ENCODE measurements around the gene RAB1A.
"Not testable (repeated sequence)": the region's sequence is repeated elsewhere in the genome, so short reads cannot be mapped to it uniquely, and the experiment has no call there.

The RAB1A gene

DNA sequence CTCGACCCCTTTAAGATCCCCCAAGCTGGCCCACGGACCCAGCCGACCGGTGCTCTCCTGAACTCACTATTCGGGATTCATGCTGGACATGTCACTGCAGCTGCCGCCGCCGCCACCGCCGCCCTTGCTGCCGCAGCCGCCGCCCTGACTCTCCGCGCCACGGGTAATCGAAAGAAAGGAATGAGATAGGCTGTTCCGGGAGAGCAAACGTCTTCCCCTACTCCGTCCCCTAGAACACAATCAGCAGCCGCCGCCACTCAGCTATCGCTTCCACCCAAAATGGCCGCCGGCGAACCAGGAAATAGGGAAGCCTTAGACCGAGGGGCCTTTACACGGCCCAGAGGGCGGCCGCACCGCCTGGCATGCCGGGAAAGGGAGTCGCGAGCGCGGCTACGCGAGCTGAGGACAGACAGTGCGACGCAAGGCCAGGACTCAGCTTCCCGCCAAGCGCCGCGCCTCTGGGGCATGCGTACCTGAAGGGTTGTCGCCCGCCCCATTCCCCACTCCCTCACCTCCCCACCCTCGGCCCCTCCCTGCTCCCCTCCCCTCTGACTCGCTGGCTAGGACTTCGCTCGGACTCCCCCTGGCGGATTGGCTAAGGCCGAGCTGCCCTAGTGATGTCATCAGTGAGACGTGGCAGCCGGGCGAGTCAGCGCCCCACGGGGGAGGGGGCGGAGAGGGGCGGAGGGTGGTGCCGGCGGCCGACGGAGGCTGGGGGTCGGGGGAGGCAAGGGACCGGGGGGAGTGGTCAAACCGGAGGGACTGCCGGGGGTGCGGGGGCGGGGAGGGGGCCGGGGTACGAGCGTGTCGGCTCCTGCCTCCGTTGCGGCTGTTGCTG, at the start of gene RAB1A:
RAB1A (minus strand) TSS at position 281 of the 838 bp plus-strand sequence; CDS start at position 90, 191 bp downstream.
- DNase-seq (ENCODE audit: low read depth, low spot score), result peak; percentile 94

DNA sequence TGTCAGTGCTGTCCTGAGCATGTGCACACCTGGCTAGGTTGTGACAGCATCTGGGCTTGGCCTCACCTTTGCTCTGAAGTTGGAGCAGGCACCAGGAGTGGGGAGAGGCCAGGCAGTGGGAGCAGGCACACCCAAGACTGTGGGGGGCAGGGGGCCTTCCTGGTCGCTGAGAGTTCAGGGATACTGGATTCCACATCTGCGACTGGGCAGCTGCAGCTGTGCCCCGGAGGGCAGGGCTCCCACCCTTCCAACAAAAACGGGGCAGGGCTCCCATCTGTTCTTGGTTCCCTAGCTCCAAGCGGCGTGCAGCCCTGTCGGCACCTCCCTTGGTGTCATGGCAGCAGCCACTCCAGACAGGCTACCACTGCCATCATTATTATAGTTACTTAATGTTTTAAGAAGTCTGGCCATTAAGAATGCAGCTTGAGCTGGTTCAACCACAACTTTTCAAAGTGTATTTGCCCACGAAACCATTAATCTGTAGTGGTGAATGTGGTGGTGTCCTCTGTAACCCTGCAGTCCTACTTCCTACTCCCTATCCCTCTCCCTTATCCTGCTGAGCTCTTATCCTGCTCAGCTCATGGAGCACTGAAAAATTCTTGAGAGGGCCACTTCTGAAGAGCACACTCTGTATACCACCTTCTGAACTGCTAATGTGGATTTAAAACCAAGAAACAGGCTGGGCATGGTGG, 48.0 kb upstream of the RAB1A start:
- DNase-seq (ENCODE audit: low read depth, low spot score), result no peak

DNA sequence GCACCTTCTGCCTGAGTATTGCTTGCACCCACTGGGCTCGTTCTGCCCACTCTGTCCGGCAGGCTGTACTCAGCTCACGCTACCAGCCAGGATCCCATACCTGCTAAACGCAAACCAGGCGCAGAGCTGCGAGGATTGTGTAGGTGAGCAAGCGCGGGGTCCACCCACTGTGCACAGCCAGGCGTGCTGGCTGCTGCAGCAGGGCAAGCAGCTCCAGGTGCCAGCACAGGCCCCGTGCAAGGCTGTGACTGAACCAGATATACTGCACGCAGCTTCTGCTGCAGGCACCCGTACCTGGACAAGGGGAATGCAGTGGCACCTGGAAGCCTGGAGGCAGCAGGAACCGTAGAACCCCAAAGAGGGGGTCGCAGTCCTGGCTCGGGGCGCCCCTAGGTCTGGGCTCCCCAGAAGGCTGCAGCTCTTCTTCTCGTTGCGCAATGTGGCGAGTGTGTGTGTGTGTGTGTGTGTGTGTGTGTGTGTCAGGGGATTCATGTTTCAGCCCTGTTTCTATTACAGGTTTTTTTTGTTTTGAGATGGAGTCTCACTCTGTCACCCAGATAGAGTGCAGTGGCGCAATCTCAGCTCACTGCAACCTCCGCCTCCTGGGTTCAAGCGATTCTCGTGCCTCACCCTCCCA, 46.1 kb upstream of the RAB1A start:
- DNase-seq (ENCODE audit: low read depth, low spot score), result no peak

DNA sequence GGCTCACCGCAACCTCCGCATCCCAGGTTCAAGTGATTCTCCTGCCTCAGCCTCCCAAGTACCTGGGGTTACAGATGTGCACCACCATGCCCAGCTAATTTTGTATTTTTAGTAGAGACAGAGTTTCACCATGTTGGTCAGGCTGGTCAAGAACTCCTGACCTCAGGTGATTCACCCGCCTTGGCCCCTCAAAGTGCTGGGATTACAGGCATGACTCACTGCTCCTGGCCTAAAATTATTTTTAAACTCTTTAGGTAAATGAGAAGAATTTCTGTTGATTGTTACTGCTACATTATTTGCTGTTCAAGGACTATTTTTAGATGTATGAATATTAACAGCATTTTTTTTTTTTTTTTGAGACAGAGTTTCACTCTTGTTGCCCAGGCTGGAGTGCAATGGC, 44.1 kb upstream of the RAB1A start:
- DNase-seq (ENCODE audit: low read depth, low spot score), result not testable (repeated sequence)

DNA sequence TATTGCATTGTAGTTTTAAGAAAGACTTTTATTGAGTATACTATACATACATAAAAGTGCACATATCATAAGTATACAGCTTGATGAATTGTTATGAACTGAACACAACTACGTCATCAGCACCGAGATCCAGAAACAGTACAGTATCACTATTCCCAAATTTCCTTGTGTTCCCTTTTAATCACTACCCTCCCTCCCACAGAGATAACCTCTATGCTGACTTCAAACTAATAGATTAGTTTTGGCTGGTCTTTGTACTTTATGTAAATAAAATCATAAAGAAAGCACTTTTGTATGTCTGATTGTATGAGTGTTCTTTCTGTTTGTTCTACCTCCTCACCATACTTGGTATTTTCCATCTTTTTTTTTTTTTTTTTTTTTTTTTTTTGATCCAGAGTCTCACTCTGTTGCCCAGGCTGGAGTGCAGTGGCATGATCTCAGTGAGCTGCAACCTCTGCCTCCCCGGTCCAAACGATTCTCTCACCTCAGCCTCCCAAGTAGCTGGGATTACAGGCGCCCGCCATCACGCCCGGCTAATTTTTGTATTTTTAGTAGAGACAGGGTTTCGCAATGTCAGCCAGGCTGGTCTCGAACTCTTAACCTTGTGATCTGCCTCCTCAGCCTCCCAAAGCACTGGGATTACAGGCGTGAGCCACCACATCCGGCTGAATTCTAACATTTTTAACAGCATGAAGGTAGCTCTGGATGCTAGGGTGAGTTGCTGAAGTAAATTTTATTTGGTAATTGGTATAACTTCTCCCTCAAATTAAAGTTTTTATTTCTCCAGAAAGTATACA, 43.3 kb upstream of the RAB1A start:
- no peak for DNase-seq (ENCODE audit: low read depth, low spot score)

DNA sequence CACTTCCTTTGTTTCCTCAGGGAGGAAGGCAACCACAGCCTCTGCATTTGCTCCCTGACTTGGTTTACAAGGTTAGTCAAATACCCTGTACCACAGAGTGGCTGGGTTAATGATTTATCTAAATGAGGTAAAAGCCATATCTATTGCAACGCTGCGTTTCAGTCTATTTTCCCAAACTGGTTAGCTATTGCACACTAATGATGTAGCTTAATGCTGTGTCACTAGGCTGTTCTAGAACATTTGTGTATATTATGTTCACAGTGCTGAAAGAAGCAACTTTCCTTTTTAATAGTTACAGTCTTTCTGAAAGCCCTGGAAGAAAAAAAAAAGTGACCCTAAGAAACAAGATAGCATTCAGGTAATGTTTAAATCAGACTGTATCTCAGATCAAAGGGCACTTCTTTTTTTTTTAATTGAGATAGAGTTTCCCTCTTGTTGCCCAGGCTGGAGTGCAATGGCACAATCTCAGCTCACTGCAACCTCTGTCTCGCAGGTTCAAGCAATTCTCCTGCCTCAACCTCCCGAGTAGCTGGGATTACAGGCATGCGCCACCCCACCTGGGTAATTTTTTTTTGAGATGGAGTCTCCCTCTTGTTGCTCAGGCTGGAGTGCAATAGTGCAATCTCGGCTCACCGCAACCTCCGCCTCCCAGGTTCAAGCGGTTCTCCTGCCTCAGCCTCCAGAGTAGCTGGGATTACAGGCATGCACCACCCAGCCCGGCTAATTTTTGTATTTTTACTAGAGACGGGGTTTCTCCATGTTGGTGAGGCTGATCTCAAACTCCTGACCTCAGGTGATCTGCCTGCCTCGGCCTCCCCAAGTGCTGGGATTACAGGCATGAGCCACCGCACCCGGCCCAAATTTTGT, 40.9 kb upstream of the RAB1A start:
- DNase-seq (ENCODE audit: low read depth, low spot score), result not testable (repeated sequence)

DNA sequence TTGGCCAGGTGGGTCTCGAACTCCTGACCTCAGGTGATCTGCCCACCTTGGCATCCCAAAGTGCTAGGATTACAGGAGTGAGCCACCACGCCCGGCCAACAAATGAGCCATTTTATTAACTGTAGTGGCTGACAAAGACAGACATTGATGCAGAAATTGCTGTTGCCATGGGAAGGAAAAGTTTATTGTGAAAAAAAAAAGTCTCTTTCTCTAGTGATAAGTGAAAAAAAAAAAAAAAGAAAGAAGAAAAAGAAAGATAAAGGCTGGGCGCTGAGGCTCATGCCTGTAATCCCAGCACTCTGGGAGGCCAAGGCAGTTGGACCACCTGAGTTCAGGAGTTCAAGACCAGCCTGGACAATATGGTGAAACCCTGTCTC, 39.8 kb upstream of the RAB1A start:
- DNase-seq (ENCODE audit: low read depth, low spot score), result no peak

DNA sequence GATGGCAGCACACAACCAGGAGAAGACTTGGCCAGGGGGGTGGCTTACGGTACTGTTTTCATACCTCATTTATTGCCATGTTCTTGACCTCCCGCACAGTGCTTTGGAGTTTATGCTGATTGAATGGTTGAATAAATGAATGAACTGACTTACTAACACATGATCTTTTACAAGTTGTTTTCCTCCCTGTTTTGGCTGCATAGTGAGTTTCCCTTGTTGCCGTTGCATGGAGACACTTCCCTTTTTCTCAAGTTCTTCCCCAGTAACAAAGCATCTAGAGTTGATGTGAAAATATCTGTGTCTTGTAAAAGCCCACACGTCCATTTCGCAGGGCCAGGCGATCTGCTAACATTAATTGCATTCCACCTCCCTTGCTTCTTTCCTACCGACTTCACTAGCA, 35.7 kb upstream of the RAB1A start:
- DNase-seq (ENCODE audit: low read depth, low spot score), result no peak

DNA sequence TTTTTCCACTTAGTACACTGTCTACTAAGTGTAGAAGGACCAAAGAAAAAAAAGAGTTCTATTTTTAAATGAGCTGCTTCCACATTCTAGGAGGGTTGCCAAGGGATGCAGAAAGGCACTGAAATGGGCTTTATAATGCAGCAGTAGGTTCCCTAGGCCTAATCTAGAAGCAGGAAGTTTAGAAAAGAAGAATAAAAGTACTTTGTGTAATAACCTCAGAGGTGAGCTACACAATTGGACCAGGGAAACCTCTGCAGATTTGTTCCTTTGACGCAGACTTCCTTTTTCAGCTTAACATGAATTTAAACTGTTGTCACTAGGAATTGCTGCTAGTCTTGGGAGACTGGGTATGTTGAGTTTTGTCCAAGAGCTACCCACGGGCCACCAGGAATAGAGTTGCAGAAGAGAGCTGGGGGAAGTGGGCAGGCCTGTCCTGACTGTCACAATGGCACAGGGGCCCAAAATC, 34.6 kb upstream of the RAB1A start:
- no peak for DNase-seq (ENCODE audit: low read depth, low spot score)

DNA sequence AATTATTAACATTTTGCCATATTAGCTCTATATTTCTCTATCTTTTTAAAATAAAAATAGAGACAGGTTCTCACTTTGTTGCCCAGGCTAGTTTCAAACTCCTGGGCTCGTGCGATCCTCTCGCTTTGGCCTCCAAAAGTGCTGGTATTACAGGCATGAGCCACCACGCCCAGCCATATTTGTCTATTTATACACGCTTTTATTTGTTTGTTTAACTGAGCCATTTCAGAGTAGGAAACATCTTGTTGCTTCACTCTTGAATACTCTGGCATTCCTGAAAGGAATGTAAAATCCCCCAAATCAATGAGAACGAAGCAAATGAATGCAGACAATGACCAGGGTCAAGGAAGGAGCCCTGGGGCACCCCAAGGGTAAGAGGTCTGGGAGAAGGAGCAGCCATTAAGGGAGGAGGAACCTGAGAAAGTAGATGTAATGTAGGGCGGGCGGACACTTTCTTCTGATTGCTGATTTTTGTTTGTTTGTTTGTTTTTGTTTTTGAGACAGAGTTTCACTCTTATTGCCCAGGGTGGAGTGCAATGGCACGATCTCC, 31.7 kb upstream of the RAB1A start:
- no peak for DNase-seq (ENCODE audit: low read depth, low spot score)

DNA sequence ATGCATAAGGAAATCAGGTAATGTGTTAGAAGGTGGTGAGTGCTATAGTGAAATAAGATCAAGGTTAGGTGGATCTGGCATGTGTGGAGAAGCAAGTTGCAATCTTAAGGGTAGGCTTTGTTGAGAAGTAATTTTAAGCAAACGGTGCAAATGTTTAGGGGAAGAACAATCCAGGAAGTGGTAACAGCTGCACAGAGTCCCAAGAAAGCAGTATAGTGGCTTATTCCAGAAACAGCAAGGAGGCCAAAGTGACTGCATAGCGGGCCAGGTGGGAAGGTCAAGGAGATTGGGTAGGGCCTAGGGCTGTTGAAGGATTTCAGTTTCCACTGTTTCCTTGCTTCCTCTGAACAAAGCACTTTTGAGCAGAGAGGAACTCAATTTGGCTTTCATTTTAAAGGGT, 30.0 kb upstream of the RAB1A start:
- DNase-seq (ENCODE audit: low read depth, low spot score), result no peak

DNA sequence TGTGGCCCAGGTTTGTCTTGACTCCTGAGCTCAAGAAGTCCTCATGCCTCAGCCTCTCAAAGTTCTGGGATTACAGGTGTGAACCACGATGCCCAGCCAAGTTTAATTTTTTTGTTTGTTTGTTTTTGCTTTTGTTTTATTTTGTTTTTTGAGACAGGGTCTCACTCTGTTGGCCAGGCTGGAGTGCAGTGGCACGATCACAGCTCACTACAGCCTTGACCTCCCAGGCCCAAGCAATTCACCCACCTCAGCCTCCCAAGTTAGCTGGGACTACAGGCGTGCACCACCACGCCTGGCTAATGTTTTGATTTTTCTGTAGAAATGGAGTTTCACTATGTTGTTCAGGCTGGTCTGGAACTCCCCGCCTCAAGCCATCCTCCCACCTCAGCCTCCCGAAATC, 29.4 kb upstream of the RAB1A start:
- DNase-seq (ENCODE audit: low read depth, low spot score), result no peak

DNA sequence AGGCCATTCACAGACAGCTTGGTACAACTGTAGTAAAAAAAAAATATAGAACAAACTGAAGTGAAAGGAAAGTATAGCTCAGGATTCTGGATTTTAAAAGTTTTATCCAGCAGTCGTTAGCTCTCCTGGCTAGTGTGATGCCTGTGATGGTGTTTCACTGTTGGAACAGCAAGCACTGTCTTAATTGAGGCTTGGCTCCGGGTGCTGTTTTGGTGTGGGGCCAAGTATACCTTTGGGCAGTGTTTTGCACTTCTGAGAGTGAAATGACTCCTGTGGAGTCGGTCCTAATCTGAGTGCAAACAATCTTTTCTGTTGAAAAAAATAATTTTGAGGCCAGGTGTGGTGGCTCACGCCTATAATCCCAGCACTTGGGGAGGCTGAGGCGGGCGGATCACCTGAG, 28.7 kb upstream of the RAB1A start:
- no peak for DNase-seq (ENCODE audit: low read depth, low spot score)

DNA sequence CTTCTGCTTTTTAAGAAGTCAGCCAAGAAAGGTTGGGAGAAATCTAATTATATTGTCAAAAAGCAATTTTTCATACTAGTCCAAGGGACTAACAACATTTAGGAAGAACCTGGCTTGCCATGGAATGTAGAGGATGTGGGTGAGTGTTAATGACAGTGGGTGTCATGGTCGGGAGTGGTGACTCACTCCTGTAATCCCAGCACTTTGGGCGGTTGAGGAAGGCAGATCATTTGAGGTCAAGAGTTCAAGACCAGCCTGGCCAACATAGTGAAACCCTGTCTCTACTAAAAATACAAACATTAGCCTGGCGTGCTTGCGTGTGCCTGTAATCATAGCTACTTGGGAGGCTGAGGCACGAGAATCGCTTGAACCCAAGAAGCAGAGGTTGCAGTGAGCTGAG, 27.9 kb upstream of the RAB1A start:
- DNase-seq (ENCODE audit: low read depth, low spot score), result not testable (repeated sequence)

DNA sequence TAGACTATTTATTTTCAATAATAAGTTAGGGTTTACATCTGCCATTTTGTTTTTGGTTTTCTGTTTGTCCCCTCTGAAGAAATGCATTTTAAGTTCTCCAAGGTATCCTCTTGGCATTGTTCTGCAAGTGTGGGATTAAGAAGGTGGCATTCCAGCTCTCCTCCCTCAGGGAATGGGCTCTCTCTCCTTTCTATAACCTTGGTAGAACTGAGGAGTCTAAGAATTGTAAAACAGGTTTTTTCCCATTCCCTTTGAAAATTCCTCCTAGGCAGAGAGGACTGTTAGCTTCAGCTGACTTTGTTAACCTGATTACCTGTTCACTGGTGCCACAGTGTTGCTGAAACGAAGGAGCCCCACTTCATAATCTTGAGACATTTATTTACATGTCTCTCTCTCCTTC, 26.1 kb upstream of the RAB1A start:
- no peak for DNase-seq (ENCODE audit: low read depth, low spot score)

DNA sequence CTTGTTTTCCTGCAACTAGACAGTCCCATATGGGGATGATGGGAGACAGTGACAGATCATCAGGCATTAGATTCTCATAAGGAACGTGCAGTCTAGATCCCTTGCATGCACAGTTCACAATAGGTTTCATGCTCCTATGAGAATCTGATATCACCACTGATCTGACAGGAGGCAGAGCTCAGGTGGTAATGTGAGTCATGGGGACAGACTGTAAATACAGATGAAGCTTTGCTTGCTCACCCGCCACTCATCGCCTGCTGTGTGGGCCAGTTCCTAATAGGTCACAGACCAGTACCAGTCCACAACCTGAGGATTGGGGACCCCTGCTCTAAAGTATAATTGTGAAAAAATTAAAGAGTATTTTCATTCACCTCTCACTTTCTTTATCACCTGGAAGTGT, 23.6 kb upstream of the RAB1A start:
- no peak for DNase-seq (ENCODE audit: low read depth, low spot score)

DNA sequence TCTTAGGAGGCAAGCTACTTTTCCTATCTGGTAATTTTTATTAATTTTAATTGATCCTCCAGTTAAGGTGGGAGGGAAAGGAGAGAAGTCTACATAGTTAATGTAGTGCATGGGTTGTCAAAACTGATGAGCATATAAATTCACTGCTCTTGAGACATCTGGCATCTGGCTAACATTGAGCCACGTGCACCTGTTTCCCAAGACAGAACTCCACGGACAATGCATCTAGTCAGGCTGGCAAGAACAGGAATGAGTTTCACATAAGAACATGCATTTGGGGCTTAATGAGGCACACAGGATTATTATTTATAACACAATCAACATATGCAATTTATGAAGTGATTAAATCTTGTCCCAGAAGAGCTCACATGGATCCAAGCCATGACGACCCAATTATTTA, 16.2 kb upstream of the RAB1A start:
- no peak for DNase-seq (ENCODE audit: low read depth, low spot score)

DNA sequence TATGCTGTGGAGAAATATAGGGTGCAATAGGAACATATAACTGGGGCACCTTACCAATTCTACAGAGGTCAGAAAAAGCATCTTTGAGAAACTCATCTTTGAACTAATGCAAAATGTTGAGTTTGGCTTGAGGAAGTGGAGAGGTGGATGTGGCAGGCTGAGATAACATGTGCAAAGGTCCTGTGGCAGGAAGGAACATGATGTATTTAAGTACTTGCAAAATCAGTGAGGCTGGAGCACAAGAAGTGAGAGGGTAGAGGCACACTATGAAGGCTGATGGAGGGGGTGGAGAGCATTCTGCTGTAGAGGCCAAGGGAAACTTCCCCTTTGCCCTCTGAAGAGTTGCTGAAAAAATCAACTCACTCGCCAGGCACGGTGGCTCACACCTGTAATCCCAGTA, 14.7 kb upstream of the RAB1A start:
- no peak for DNase-seq (ENCODE audit: low read depth, low spot score)

DNA sequence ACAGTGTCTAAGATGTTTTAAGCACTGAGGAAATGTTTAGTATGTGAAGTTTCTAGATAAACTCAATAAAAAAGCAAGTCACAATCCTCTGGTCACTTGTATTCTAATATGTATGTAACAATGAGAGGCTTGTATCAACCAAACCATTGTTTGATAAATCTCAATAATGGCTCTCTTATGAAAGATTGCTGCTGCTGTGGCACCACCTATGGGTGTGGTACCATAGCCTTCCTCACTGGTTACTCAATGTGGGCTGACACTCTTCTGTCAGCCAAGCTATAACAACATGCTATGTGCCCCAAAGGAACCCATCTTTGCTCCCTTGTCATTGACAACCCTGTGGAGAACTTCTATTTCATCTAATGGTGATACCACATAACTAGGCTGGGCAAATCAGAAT, 12.6 kb upstream of the RAB1A start:
- DNase-seq (ENCODE audit: low read depth, low spot score), result no peak

DNA sequence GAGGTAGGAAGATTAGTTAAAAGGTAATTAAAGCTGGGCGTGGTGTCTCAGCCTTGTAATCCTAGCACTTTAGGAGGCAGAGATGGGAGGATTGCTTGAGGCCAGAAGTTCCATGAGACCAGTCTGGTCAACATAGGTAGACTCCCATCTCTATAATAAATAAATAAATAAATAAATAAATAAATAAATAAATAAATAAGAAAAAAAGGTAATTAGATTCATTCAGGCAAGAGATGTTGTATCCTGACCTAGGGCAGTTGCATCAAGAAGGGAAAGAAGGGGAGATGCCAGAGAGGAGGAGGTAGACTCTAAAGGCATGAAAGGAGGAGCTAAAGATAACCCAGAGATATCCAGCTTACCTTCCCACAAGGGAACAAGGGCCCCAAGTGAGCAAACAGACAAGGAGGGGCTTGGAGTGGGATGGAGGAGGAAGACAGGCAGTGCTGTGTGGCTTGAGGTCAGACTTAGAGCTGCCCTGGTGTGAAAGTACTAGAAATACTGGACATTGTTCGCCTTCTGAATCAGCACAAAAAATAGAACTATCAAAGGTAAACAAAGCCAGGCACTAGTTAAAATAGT, 7.4 kb upstream of the RAB1A start:
- no peak for DNase-seq (ENCODE audit: low read depth, low spot score)

All from iPS DF 19.7 (cell line).